Fibroblast of skin of left biceps (primary cell): ENCODE measurements around the gene OR13J1.

Source experiments
- DNase-seq, 2 experiments: peaks; one replicate each; pipeline ENCODE4 v3.0.0-alpha.2; 2013; ENCODE audit warnings: low read depth in 2 of 2

Gene OR13J1

GRCh38 chr9:35832814-35833213, 37.4 kb downstream of the OR13J1 start:
- DNase-seq = no peak

- no peak for DNase-seq
Observed at GRCh38 chr9:35831040-35831439, 39.2 kb downstream of the OR13J1 start.

- no peak for DNase-seq
Observed at GRCh38 chr9:35829764-35830096, 40.5 kb downstream of the OR13J1 start.

DNA sequence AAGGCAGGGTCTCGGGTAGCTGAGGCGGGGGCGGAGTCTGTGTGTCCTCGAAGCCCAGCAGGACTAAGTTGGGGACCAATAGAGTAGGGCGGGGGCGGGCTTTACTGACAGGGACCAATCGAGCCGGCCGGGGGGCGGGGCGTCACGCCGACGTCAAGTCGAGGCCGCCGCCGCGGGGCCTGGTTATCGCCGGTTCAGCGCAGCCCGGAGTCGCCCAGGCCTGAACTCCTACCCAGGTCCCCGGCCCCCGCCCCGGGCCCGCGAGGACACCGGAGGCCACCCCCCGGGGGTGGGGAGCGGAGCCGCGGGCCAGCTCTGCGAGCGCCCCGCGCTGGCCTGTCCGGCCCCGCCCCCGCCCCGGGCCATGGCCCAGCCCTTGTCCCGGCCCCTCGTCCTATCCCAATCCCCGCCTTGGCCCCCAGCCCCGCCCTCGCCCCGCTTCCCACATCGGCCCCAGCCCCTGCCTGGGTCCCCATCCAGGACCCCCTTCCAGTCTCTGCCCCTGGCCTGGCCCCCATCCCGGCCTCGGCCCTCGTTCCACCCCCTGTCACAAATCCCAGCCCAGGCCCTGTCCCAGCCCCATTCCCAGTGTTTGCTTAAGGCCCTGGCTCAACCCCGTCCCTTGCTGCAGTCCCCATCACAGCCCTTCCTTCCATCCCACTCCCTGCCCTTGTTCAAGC, 41.0 kb downstream of the OR13J1 start, which contains the start of gene TMEM8B:
Gene TMEM8B (plus strand): TSS at position 145 of the 680 bp plus-strand sequence. CDS start 220 bp downstream, at position 365.
- DNase-seq = peak; percentile 63 to 69

- no peak for DNase-seq
Observed at GRCh38 chr9:35828716-35829083, 41.5 kb downstream of the OR13J1 start, which contains the start of gene FAM221B. Gene FAM221B, minus strand, starts transcription at chr9:35828732. Its CDS starts 2,571 bp downstream, at chr9:35826161.

- no peak for DNase-seq
Observed at GRCh38 chr9:35827486-35827885, 42.7 kb downstream of the OR13J1 start.

GRCh38 chr9:35826071-35826701, 44.0 kb downstream of the OR13J1 start:
- DNase-seq = no peak

DNA sequence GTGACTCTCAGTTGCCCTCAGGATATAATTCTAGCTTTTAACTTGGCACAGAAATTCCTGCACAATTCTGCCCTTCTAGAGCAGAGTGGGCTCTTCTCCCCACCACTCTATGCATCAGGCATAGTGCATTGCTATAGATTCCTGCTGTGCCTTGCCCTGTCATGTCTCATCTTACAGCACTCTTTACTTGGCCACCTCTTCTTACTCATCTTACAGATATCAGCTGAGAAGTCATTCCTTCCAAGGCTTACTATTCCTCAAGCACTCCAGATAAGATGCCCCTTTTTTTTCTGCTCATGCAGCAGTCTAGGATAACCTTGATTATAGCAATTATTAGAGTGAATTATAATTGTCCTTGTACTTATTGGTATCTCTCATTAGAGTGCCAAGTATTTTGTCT, 47.3 kb downstream of the OR13J1 start:
- no peak for DNase-seq

DNA sequence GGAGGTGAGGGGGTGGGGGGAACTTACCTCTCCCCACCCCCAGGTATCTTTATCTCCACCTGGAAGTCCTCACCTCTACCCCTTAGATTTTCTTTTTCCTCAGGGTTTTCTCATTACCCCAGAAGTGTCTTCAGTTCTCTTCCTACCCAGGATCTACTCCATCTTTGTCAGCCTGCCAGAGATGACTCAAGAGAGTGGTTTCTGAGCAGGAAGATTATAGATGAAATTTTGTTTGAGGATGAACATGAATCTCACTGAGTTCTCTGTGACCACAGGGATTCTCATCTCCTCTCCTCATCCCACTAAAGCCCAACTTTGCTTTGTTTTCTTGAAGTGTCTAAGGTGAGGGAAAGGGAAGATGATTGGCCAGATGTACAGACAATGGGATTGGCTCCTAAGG, 50.1 kb downstream of the OR13J1 start:
- DNase-seq = peak; percentile 54 to 56
